CD4-positive, alpha-beta T cell treated with Interleukin-6 at 100 ng/mL for 8 hours (primary cell): ENCODE data around the gene ANO9.

Experiments used
- DNase-seq: peaks from one replicate; pipeline ENCODE4 v3.0.0-alpha.2; 2020; ENCODE audit warnings: mixed read lengths, low spot score

Gene ANO9

DNA sequence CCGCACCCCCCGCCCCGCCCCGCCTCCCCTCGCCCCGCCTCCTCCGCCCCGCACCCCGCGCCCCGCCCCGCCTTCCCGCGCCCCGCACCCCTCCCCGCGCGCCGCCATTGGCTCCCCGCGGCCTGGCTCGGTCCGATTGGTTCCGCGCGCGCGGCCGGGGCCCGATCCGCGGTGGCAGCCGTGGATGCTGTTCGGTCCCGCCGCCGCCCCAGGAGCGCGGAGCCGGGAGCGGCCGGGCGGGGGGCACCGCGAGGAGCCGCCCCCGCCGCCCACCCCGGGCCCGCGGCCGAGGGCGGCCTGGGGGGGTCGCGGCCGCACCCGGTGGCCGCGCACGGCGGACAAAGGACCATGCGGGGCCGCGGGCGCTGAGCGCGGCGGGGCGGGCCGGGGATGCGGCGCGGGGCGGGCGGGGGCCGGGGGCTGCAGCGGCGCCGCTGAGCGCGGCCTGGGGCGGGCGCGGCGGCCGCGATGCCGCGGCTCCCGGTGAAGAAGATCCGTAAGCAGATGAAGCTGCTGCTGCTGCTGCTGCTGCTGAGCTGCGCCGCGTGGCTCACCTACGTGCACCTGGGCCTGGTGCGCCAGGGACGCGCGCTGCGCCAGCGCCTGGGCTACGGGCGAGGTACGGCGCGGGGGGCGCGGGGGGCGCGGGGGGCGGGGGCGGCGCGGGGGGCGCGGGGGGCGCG, 72.3 kb downstream of the ANO9 start, which contains the start of gene B4GALNT4:
TSS of gene B4GALNT4 (plus strand) at position 164 of the 683 bp plus-strand sequence. CDS start at position 469, 305 bp downstream.
- DNase-seq: no peak

DNA sequence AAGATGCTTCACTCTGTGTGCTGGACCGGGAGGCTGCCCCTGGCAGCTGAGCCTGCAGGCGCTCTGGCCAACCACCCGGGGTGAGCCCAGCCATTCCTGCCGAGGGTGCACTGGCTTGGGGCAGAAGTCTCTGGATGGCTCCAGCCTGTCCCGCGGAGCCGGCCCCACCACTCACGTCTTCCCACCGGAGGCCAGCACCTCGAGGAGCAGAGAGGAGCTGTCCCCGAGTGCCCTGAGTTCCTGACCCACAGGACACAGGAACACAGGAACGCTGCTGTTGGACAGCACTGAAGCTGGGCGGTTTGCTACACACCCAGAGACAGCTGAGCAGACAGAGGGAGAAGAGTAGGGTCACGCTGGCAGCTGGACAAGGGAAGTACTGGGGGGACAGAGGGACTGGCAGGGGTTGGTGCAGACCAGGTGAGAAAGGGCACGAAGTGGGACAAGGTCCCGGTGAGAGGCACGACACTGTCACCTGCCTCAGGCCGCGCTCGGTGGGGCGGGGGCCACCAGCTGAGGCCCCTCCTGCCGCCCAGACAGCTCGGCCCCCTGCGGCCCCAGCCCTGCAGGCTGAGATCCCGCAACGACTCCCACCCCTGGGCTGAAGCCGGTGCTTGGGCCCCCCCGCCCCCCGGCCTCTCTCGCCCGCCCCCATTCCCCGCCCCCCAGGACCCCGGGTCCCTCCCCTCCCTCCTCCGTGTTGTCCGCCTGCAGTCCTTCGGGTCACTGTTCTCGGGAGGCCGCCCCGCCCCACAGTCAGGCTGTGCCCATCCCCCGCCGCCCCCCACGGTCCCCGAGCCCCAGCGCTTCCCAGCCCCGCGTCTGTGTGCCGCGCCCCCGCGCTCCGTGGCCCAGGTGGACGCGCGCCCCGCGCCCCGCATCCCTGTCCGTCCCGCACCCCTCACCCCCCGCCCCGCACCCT, 73.1 kb downstream of the ANO9 start:
- no peak for DNase-seq

DNA sequence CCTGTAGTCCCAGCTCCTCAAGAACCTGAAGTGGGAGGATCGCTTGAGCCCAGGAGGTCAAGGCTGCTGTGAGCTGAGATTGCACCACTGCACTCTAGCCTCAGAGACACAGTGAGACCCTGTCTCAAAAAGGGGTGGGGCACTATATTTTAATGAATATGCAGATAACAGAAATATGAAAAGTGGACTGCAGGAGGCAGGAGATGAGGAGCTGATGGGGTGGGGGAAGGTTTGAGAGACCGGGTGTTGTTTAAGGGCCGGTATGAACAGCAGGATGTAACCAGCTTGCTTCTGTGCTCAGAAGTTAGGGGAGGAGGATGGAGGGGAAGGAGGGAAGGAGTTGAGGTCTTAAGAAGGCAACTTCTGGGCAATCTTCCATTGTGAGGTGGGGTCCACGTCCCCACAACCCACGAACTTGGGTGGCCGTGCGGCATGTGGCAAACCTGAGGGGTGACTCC, 73.8 kb downstream of the ANO9 start:
- no peak for DNase-seq
